Keratinocyte (primary cell): ENCODE data around the gene MAPK1. TPM values are rescaled to one million over a fixed set of nuclear protein-coding genes. Genes with fewer than 3 reads are reported as not detected.

Experiments
- DNase-seq: peaks from one replicate; pipeline ENCODE4 v3.0.0-alpha.2; 2011; ENCODE audit warnings: low read depth, missing footprints, low spot score
- FAIRE-seq: peaks from 2 replicates; lab custom pipeline; 2011; peaks lifted over from hg19 to GRCh38; lab: Jason Lieb, UNC
- H2AFZ ChIP-seq: 2 replicates; pipeline ENCODE4 v1.6.0; 2012; ENCODE audit warnings: low read length, control low read depth, inconsistent platforms; ENCODE audit not compliant: control insufficient read depth
- H3K27ac ChIP-seq: 2 replicates; pipeline ENCODE4 v1.5.1; 2011; ENCODE audit warnings: low read length; ENCODE audit not compliant: control insufficient read depth, insufficient read depth
- H3K27me3 ChIP-seq: 3 replicates; pipeline ENCODE4 v1.6.0; 2011; ENCODE audit warnings: low read length; ENCODE audit not compliant: control insufficient read depth, insufficient read depth; ENCODE audit errors: extremely low read depth
- H3K36me3 ChIP-seq, 2 experiments: 2 replicates in 1 of 2; 3 replicates in 1 of 2; pipeline ENCODE4 v1.5.1; 2011; ENCODE audit warnings: low read length in 2 of 2, mild to moderate bottlenecking in 1 of 2; ENCODE audit not compliant: control insufficient read depth in 2 of 2, insufficient read depth in 2 of 2; ENCODE audit errors: extremely low read depth in 1 of 2
- H3K4me1 ChIP-seq: 3 replicates; pipeline ENCODE4 v1.5.1; 2011; ENCODE audit warnings: low read length; ENCODE audit not compliant: control insufficient read depth, insufficient read depth; ENCODE audit errors: extremely low read depth
- H3K4me2 ChIP-seq: 3 replicates; pipeline ENCODE4 v1.6.0; 2011; ENCODE audit warnings: low read depth, low read length; ENCODE audit not compliant: control insufficient read depth, insufficient read depth; ENCODE audit errors: extremely low read depth
- H3K4me3 ChIP-seq, 3 experiments: fragments of 200-600 bp in 1 of 3; sonication (generic) in 1 of 3; 2 replicates in 2 of 3; 3 replicates in 1 of 3; pipeline ENCODE4 v1.5.1; 2011 to 2016; ENCODE audit warnings: low read length in 3 of 3, mild to moderate bottlenecking in 3 of 3, control low read depth in 2 of 3, inconsistent platforms in 1 of 3, low read depth in 1 of 3, mixed read lengths in 1 of 3, mixed run types in 1 of 3, moderate library complexity in 1 of 3; ENCODE audit not compliant: control insufficient read depth in 2 of 3, insufficient read depth in 2 of 3; ENCODE audit errors: extremely low read depth in 1 of 3
- H3K79me2 ChIP-seq: 2 replicates; pipeline ENCODE4 v1.6.0; 2012; ENCODE audit warnings: low read length; ENCODE audit not compliant: control insufficient read depth, insufficient read depth
- H3K9ac ChIP-seq: 3 replicates; pipeline ENCODE4 v1.6.0; 2011; ENCODE audit warnings: low read length; ENCODE audit not compliant: control insufficient read depth, insufficient read depth; ENCODE audit errors: extremely low read depth
- H3K9me1 ChIP-seq: 3 replicates; pipeline ENCODE4 v1.6.0; 2011; ENCODE audit warnings: low read length; ENCODE audit not compliant: control insufficient read depth, insufficient read depth; ENCODE audit errors: extremely low read depth
- H3K9me3 ChIP-seq: 2 replicates; pipeline ENCODE4 v1.5.1; 2012; ENCODE audit warnings: low read depth, low read length; ENCODE audit not compliant: control insufficient read depth
- H4K20me1 ChIP-seq: 3 replicates; pipeline ENCODE4 v1.6.0; 2011; ENCODE audit warnings: low read length; ENCODE audit not compliant: control insufficient read depth, insufficient read depth; ENCODE audit errors: extremely low read depth
- CTCF ChIP-seq, 3 experiments: IDR thresholded peaks in 1 of 3; conservative IDR thresholded peaks in 1 of 3; optimal IDR thresholded peaks in 1 of 3; 2 replicates in 2 of 3; 3 replicates in 1 of 3; pipeline versions ENCODE3 to v1.5.1; 2011; ENCODE audit warnings: low read length in 3 of 3, mild to moderate bottlenecking in 3 of 3, moderate library complexity in 2 of 3, control low read depth in 1 of 3, inconsistent platforms in 1 of 3; ENCODE audit not compliant: insufficient read depth in 2 of 3; ENCODE audit errors: extremely low read depth in 1 of 3
- EZH2 ChIP-seq: IDR thresholded peaks from one replicate; pipeline ENCODE4 v1.6.1; 2012; ENCODE audit warnings: inconsistent platforms, mild to moderate bottlenecking, low read length, moderate library complexity
- dilution Hi-C: fragments of 300-500 bp; cut with MboI; formaldehyde crosslinking; loops from one replicate; pipeline ENCODE4 v1.7.0; 2020; ENCODE audit warnings: low sequenced_read_pairs; ENCODE audit not compliant: extremely low pct_ligation_motif_present
- polyA plus RNA-seq, 5 experiments: library from polyadenylated mRNA; depleted of rRNA in 3 of 5; stranded (reverse) in 3 of 5; stranded (forward) in 1 of 5; unstranded in 1 of 5; fragments of >200 nt; gene quantifications; 1 replicate in 1 of 5; 2 replicates in 3 of 5; 3 replicates in 1 of 5; pipeline versions ENCODE4 v1.2.1 to v1.2.3, GENCODE V29; 2011 to 2012; ENCODE audit warnings: missing spikeins in 2 of 5, low read depth in 1 of 5, low replicate concordance in 1 of 5
- small RNA-seq, 3 experiments: library from RNA; depleted of rRNA; stranded (forward); fragments of <200 nt; gene quantifications; one replicate each; pipeline ENCODE3, GENCODE V24; 2012; ENCODE audit warnings: low read depth in 3 of 3, low replicate concordance in 1 of 3; ENCODE audit not compliant: insufficient read length in 3 of 3

The MAPK1 gene
- polyA plus RNA-seq, 1 donor (not counting 4 experiments of a cell fraction or from before 2014, with no cell fraction given): 136 TPM

GRCh38 chr22:21707677-21708076 is 159.8 kb downstream of the MAPK1 start:
- no peak for DNase-seq
- Histone ChIP-seq H3K36me3 (no peaks in the 10 kb centered on the region), H3K4me1 (peaks cover 10% of the 10 kb centered on the region), H4K20me1 (no peaks in the 10 kb centered on the region), H2AFZ (no peak overlapping the region), H3K4me3 (no peak overlapping the region), H3K4me2 (no peak overlapping the region), H3K27ac (no peak overlapping the region), H3K9ac (no peak overlapping the region), H3K27me3 (no peaks in the 10 kb centered on the region), H3K79me2 (no peaks in the 10 kb centered on the region), H3K9me3 (no peaks in the 10 kb centered on the region), H3K9me1 (no peaks in the 10 kb centered on the region)
- no peak for FAIRE-seq
- TF ChIP-seq CTCF (optimal IDR thresholded peaks at IDR 0.05 in 1 of 3, IDR thresholded peaks at IDR 0.05 in 1 of 3, conservative IDR thresholded peaks at IDR 0.05 in 1 of 3; ENCODE audit: extremely low read depth in 1 of 3, insufficient read depth in 2 of 3, low read length in 3 of 3) (no peak), EZH2 (no peak)
- dilution Hi-C loops: no loop called here

Small RNA genes within 50 kb of the gene (small RNA-seq; reads per million reads assigned to genes)
- 0 reads per million in 3 experiments for gene RN7SL280P
- 0 to 0.25 (median 0) reads per million in 3 experiments for gene RNA5SP493

Other genes with a start within 250 kb of the MAPK1 start
- gene YDJC, start 237.6 kb downstream of the MAPK1 start, polyA plus RNA-seq: 18.2 to 31.8 TPM (median 22.3 TPM) in 3 replicates
- gene CCDC116, start 234.9 kb downstream of the MAPK1 start, polyA plus RNA-seq: 0.03 TPM in 3 replicates
- 23.2 to 33.1 TPM (median 25.6 TPM) in 3 replicates for gene SDF2L1, start 225.3 kb downstream of the MAPK1 start, polyA plus RNA-seq
- gene PPIL2, start 201.6 kb downstream of the MAPK1 start, polyA plus RNA-seq: 24.6 to 31.4 TPM (median 30.2 TPM) in 3 replicates
- gene YPEL1, start 131.9 kb downstream of the MAPK1 start, polyA plus RNA-seq: 0.03 to 0.05 TPM in 2 of 3 replicates, not detected in the other
- 15.6 to 21.8 TPM (median 18.2 TPM) in 3 replicates for gene PPM1F, start 85.2 kb upstream of the MAPK1 start, polyA plus RNA-seq
- 13.8 to 14.8 TPM (median 13.9 TPM) in 3 replicates for gene TOP3B, start 115.1 kb upstream of the MAPK1 start, polyA plus RNA-seq